Esophagus squamous epithelium (tissue), 5 donors: Measurements from ENCODE around the gene LRRC71. TPM values are rescaled to one million over a fixed set of nuclear protein-coding genes. Genes with fewer than 3 reads are reported as not detected.

ENCODE experiments used
- DNase-seq: peaks from one replicate; lab custom pipeline; 2025; lab: John Stamatoyannopoulos, UW
- H3K27ac ChIP-seq, 4 donors: fragments of 200-600 bp; sonication (generic); one replicate each; pipeline ENCODE4 v1.5.1; 2016 to 2019; ENCODE audit warnings: mild to moderate bottlenecking in 1 of 4
- H3K27me3 ChIP-seq, 4 donors: fragments of 200-600 bp; sonication (generic); 1 replicate in 3 of 4; 2 replicates in 1 of 4; pipeline versions ENCODE4 v1.5.1 to v1.6.0; 2017 to 2021; ENCODE audit warnings: antibody characterized with exemption in 1 of 4
- H3K36me3 ChIP-seq, 3 donors: fragments of 200-600 bp; sonication (generic); one replicate each; pipeline ENCODE4 v1.5.1; 2016 to 2019
- H3K4me1 ChIP-seq, 3 donors: fragments of 200-600 bp; sonication (generic); one replicate each; pipeline ENCODE4 v1.5.1; 2017 to 2019
- H3K4me3 ChIP-seq, 4 donors: fragments of 200-600 bp; sonication (generic); 1 replicate in 3 of 4; 2 replicates in 1 of 4; pipeline ENCODE4 v1.5.1; 2016 to 2019; ENCODE audit warnings: mild to moderate bottlenecking in 2 of 4, moderate library complexity in 1 of 4
- H3K9me3 ChIP-seq, 3 donors: fragments of 200-600 bp; sonication (generic); one replicate each; pipeline ENCODE4 v1.5.1; 2016 to 2019
- POLR2A ChIP-seq, 4 donors: fragments of 450-650 bp; IDR thresholded peaks; one replicate each; pipeline ENCODE4 v1.6.1; 2017; ENCODE audit warnings: antibody characterized with exemption in 4 of 4, mild to moderate bottlenecking in 4 of 4, moderate library complexity in 3 of 4
- WGBS, 2 donors: methylation state at CpG; one replicate each; pipeline ENCODE4 v1.1.5; 2018; 5-methylcytosine and 5-hydroxymethylcytosine counted together
- intact Hi-C: fragments of 100-400 bp; cut with DNase I; formaldehyde crosslinking; loops from one replicate; pipeline ENCODE4 v1.15.0; 2022
- total RNA-seq, 4 donors: library from RNA; depleted of rRNA; stranded (reverse); fragments of >200 nt; gene quantifications; one replicate each; pipeline ENCODE4 v1.1.0, GENCODE V29; 2016
- TF ChIP-seq, protein P1 (sequence below), 6 experiments: fragments of 450-650 bp in 4 of 6; fragments of 200-600 bp in 2 of 6; sonication (generic) in 2 of 6; IDR thresholded peaks; one replicate each; pipeline ENCODE4 v1.5.1; 2016 to 2019; ENCODE audit warnings: antibody characterized with exemption in 6 of 6, mild to moderate bottlenecking in 4 of 6, moderate library complexity in 4 of 6
- donor health status: DM: yes; HTN: yes; CAD: no.

Gene LRRC71
- total RNA-seq, 4 donors from 2014 or later, result not detected

DNA sequence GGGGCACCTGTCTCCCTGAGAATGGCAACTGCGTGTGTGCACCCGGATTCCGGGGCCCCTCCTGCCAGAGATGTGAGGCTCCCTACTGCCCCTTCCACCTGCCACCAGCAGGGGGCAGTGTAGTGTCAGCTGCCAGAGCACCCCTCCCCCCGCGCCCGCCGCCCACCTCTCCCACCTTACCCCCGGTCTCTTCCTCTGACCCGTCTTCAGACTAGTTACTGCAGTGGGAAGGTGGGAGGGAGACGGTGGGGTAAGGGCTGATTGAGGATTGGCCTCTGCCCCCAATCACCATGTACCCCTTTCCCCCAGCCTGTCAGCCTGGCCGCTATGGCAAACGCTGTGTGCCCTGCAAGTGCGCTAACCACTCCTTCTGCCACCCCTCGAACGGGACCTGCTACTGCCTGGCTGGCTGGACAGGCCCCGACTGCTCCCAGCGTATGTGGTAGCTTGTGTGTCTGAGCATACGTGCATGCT lies 10.1 kb upstream of the LRRC71 start:
- Histone ChIP-seq H3K9me3 (no peaks in the 10 kb centered on the region), H3K4me3 (no peak overlapping the region)
- no peak for DNase-seq

DNA sequence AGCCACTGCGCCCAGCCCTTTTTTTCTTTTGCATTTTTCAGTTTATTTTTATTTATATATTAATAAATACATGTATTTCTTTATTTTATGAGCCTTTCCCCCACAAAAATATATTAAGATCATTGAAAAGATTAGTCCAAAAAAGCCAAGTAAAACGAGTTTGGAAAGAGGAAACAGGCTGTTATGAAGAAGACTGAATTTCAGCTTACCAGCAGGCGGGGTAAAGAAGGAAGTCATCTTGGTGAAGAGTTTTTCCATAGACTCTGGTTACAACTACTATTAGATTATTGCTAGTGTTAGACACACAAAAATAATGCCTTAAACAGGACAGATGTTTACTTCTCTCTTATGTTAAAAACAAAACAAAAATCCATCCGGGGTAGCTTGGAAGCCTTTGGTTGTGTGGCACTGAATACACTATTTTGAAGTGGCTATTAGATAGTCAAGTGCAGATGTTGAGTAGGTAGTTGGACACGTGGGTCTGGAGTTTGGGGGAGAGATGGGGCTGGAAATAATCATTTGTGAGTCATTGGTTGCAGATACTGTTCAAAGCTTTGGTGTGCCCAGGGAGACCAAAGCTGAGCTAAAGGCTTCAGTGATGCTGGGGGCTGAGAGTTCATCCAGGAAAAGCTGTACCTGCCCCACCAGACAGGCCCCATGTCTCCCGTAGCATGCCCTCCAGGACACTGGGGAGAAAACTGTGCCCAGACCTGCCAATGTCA lies 8.7 kb upstream of the LRRC71 start:
- no peak for DNase-seq
- intact Hi-C loops, result no loop called here
- peaks cover 4 to 33% (median 14%) of the 10 kb centered on the region in 3 donors for H3K4me1 ChIP-seq
- H3K27me3 ChIP-seq, result peaks cover 0 to 66% (median 0%) of the 10 kb centered on the region in 4 donors
- 62 to 74% methylated on average over 6 of the region's 6 CpGs for WGBS, 2 donors
- H3K27ac ChIP-seq, result no peak overlapping the region
- TF ChIP-seq POLR2A (IDR thresholded peaks at IDR 0.05), result no peak
- TF ChIP-seq, protein P1, sequence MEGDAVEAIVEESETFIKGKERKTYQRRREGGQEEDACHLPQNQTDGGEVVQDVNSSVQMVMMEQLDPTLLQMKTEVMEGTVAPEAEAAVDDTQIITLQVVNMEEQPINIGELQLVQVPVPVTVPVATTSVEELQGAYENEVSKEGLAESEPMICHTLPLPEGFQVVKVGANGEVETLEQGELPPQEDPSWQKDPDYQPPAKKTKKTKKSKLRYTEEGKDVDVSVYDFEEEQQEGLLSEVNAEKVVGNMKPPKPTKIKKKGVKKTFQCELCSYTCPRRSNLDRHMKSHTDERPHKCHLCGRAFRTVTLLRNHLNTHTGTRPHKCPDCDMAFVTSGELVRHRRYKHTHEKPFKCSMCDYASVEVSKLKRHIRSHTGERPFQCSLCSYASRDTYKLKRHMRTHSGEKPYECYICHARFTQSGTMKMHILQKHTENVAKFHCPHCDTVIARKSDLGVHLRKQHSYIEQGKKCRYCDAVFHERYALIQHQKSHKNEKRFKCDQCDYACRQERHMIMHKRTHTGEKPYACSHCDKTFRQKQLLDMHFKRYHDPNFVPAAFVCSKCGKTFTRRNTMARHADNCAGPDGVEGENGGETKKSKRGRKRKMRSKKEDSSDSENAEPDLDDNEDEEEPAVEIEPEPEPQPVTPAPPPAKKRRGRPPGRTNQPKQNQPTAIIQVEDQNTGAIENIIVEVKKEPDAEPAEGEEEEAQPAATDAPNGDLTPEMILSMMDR (IDR thresholded peaks at IDR 0.05), result no peak
- no peaks in the 10 kb centered on the region for H3K9me3 ChIP-seq
- no peak overlapping the region for H3K4me3 ChIP-seq
- H3K36me3 ChIP-seq, result peaks cover 0 to 80% (median 2%) of the 10 kb centered on the region in 3 donors

More for the DNA sequence above, 10.1 kb upstream of the LRRC71 start:
- Histone ChIP-seq H3K27ac (no peak overlapping the region), H3K27me3 (peaks cover 0 to 71% (median 0%) of the 10 kb centered on the region in 4 donors), H3K4me1 (peaks cover 4 to 33% (median 14%) of the 10 kb centered on the region in 3 donors), H3K36me3 (peaks cover 0 to 75% (median 3%) of the 10 kb centered on the region in 3 donors)
- 27 to 63% methylated on average over 5 to 8 of the region's 18 CpGs for WGBS, 2 donors
- TF ChIP-seq, protein P1 (IDR thresholded peaks at IDR 0.05), result peak; percentile 39 to 82 (median 54)
- no peak for TF ChIP-seq POLR2A (IDR thresholded peaks at IDR 0.05)
- intact Hi-C loops, result no loop called here

DNA sequence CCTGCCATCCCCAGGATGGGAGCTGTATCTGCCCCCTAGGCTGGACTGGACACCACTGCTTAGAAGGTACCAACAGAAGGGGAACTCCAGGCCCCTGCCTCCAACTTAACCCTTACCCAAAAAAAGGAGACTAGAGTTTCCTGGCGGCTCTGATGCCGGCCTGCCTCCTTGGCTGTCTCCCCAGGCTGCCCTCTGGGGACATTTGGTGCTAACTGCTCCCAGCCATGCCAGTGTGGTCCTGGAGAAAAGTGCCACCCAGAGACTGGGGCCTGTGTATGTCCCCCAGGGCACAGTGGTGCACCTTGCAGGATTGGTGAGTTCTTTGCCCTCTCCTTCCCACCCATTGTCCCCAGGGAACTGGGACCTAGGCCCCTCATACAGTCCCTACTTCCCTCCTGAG lies 8.1 kb upstream of the LRRC71 start:
- intact Hi-C loops, result no loop called here
- peaks cover 4 to 29% (median 14%) of the 10 kb centered on the region in 3 donors for H3K4me1 ChIP-seq
- peaks cover 0 to 61% (median 0%) of the 10 kb centered on the region in 4 donors for H3K27me3 ChIP-seq
- no peak for TF ChIP-seq POLR2A (IDR thresholded peaks at IDR 0.05)
- TF ChIP-seq, protein P1 (IDR thresholded peaks at IDR 0.05), result no peak
- DNase-seq, result no peak
- peaks cover 0 to 75% (median 0%) of the 10 kb centered on the region in 3 donors for H3K36me3 ChIP-seq
- H3K27ac ChIP-seq, result no peak overlapping the region
- WGBS, 2 donors, result 76% methylated on average over 2 of the region's 2 CpGs; no CpG with 5 or more reads in 1 of the 2 donors
- H3K4me3 ChIP-seq, result no peak overlapping the region
- H3K9me3 ChIP-seq, result no peaks in the 10 kb centered on the region

DNA sequence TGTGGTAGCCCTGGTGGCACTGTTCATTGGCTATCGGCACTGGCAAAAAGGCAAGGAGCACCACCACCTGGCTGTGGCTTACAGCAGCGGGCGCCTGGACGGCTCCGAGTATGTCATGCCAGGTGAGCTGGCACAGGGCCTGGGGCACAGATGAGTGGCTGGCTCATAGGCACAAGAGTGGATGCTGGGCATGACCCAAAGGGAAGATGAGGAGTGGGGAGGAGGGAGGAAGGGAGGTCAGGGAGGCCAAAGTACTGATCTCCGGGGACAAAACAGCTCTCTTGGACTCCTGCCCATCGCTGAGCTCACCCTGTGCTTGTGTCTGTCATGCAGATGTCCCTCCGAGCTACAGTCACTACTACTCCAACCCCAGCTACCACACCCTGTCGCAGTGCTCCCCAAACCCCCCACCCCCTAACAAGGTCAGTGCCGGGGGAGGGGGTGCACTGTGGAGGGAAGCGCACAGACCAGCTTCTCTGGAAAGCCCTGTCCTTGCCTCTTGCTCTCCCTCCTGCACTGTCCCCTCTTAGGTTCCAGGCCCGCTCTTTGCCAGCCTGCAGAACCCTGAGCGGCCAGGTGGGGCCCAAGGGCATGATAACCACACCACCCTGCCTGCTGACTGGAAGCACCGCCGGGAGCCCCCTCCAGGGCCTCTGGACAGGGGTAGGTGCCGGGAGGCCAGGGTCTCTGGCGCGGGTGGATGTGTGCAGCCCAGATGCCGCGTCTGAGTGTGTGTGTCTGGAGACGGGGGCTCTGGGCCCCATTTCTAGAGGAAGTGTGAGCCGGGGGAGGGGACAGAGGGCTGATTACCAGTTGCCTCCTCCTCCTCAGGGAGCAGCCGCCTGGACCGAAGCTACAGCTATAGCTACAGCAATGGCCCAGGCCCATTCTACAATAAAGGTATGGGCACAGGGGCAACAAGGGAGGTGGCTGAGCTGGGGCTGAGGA lies 7.3 kb upstream of the LRRC71 start:
- Histone ChIP-seq H3K27ac (no peak overlapping the region), H3K9me3 (peaks cover 0 to 3% (median 0%) of the 10 kb centered on the region in 3 donors), H3K36me3 (peaks cover 0 to 67% (median 0%) of the 10 kb centered on the region in 3 donors), H3K4me1 (peaks cover 3 to 20% (median 12%) of the 10 kb centered on the region in 3 donors), H3K27me3 (peaks cover 0 to 58% (median 0%) of the 10 kb centered on the region in 4 donors), H3K4me3 (no peak overlapping the region)
- WGBS, 2 donors, result 59 to 81% methylated on average over 5 to 13 of the region's 24 CpGs
- TF ChIP-seq, protein P1 (IDR thresholded peaks at IDR 0.05), result no peak
- TF ChIP-seq POLR2A (IDR thresholded peaks at IDR 0.05), result no peak
- no peak for DNase-seq
- intact Hi-C loops, result no loop called here
